ENCODE results near the gene COX10. TPM values are rescaled to one million over a fixed set of nuclear protein-coding genes. Genes with fewer than 3 reads are reported as not detected.

The COX10 gene
- total RNA-seq, 1 experiment from 2014 or later, result 35.4 TPM

Small RNAs within 50 kb of the gene (small RNA-seq; reads per million reads assigned to genes)
- 0 reads per million in 2 experiments for gene RF00090

Other genes starting within 250 kb of the COX10 start
- not detected in 2 replicates for gene CDRT15, start 167.4 kb downstream of the COX10 start, total RNA-seq (2014; rRNA removed; shearing (Covaris generic))
- 0.13 TPM in 1 of 2 replicates, not detected in the other for gene HS3ST3B1, start 231.6 kb downstream of the COX10 start, total RNA-seq (2014; rRNA removed; shearing (Covaris generic))